H1 (cell line): ENCODE results near the gene KRT75. TPM values are rescaled to one million over a fixed set of nuclear protein-coding genes. Genes with fewer than 3 reads are reported as not detected.

ENCODE experiments used
- CTCF ChIA-PET: fragments of 300-600 bp; sonication (Branson Sonifier 250); formaldehyde crosslinking; loops from one replicate; lab custom pipeline; 2021; ENCODE audit not compliant: partially characterized antibody; lab: Charles Lee
- POLR2A ChIA-PET: fragments of 300-600 bp; sonication (Branson Sonifier 250); formaldehyde crosslinking; loops from one replicate; lab custom pipeline; 2021; ENCODE audit warnings: inconsistent platforms; ENCODE audit not compliant: partially characterized antibody; lab: Charles Lee
- DNase-seq, 2 experiments: peaks; one replicate each; pipeline versions ENCODE4 v3.0.0 to v3.0.0-alpha.2; 2010 to 2022; ENCODE audit warnings: low spot score in 2 of 2, low read depth in 1 of 2, mixed read lengths in 1 of 2
- FAIRE-seq: peaks from 2 replicates; lab custom pipeline; 2011; peaks lifted over from hg19 to GRCh38; lab: Jason Lieb, UNC
- H2AFZ ChIP-seq: 2 replicates; pipeline ENCODE4 v1.8.1; 2012; ENCODE audit warnings: low read length, inconsistent platforms
- H2AK5ac ChIP-seq: 2 replicates; pipeline ENCODE4 v1.6.1; 2013; ENCODE audit warnings: low read depth, low read length
- H2BK120ac ChIP-seq: replicated peaks from 2 replicates; pipeline ENCODE3; 2013; ENCODE audit warnings: low read depth, low read length, inconsistent platforms
- H2BK12ac ChIP-seq: 2 replicates; pipeline ENCODE4 v1.6.1; 2013; ENCODE audit warnings: low read depth, low read length
- H2BK15ac ChIP-seq: 2 replicates; pipeline ENCODE4 v1.6.1; 2013; ENCODE audit warnings: low read length
- H2BK20ac ChIP-seq: 2 replicates; pipeline ENCODE4 v1.6.1; 2013; ENCODE audit warnings: low read length
- H2BK5ac ChIP-seq: 2 replicates; pipeline ENCODE4 v1.6.1; 2013; ENCODE audit warnings: low read depth, low read length
- H3K14ac ChIP-seq: 2 replicates; pipeline ENCODE4 v1.6.1; 2013; ENCODE audit warnings: inconsistent platforms; ENCODE audit not compliant: insufficient read length
- H3K18ac ChIP-seq: 2 replicates; pipeline ENCODE4 v1.6.1; 2013; ENCODE audit warnings: low read length; ENCODE audit errors: extremely low read depth
- H3K23ac ChIP-seq: 2 replicates; pipeline ENCODE4 v1.6.1; 2013; ENCODE audit warnings: inconsistent platforms; ENCODE audit not compliant: insufficient read length
- H3K23me2 ChIP-seq: 2 replicates; pipeline ENCODE4 v1.6.1; 2013; ENCODE audit warnings: low read depth, low read length
- H3K27ac ChIP-seq: 2 replicates; pipeline ENCODE4 v1.6.1; 2011; ENCODE audit warnings: low read depth, low read length, inconsistent platforms
- H3K27me3 ChIP-seq, 4 experiments: replicated peaks in 1 of 4; 1 replicate in 1 of 4; 2 replicates in 3 of 4; pipeline versions ENCODE4 v1.6.1 to v1.8.1; 2011 to 2013; ENCODE audit warnings: low read length in 3 of 4, mild to moderate bottlenecking in 3 of 4, inconsistent platforms in 2 of 4, mixed read lengths in 2 of 4, moderate library complexity in 1 of 4; ENCODE audit not compliant: control insufficient read depth in 3 of 4, insufficient read depth in 3 of 4; ENCODE audit errors: extremely low read depth in 1 of 4
- H3K36me3 ChIP-seq, 4 experiments: 2 replicates each; pipeline versions ENCODE4 v1.6.1 to v1.8.1; 2011 to 2013; ENCODE audit warnings: mild to moderate bottlenecking in 4 of 4, low read length in 3 of 4, moderate library complexity in 2 of 4, control low read depth in 1 of 4, inconsistent platforms in 1 of 4; ENCODE audit not compliant: insufficient read depth in 4 of 4, control insufficient read depth in 2 of 4
- H3K4ac ChIP-seq: replicated peaks from 2 replicates; pipeline ENCODE3; 2013; ENCODE audit warnings: low read length, low read depth, mixed read lengths, inconsistent platforms; ENCODE audit not compliant: insufficient read length
- H3K4me1 ChIP-seq, 4 experiments: replicated peaks in 1 of 4; 1 replicate in 1 of 4; 2 replicates in 3 of 4; pipeline versions ENCODE4 v1.6.1 to v1.8.1; 2011 to 2013; ENCODE audit warnings: low read length in 3 of 4, inconsistent platforms in 2 of 4, mixed read lengths in 1 of 4; ENCODE audit not compliant: insufficient read depth in 4 of 4, control insufficient read depth in 3 of 4
- H3K4me2 ChIP-seq, 2 experiments: 2 replicates each; pipeline versions ENCODE4 v1.6.1 to v1.8.1; 2011 to 2013; ENCODE audit warnings: low read depth in 2 of 2, low read length in 2 of 2, control low read depth in 1 of 2, inconsistent platforms in 1 of 2, mild to moderate bottlenecking in 1 of 2; ENCODE audit not compliant: insufficient read depth in 1 of 2
- H3K4me3 ChIP-seq, 4 experiments: fragments of 200-600, 300-600 bp in 1 of 4; sonication (generic), shearing (Covaris generic), sonication (Bioruptor Twin) in 1 of 4; 2 replicates each; pipeline versions ENCODE4 v1.5.1 to v1.8.1; 2011 to 2016; ENCODE audit warnings: low read length in 4 of 4, low read depth in 3 of 4, control low read depth in 2 of 4, inconsistent platforms in 2 of 4, mild to moderate bottlenecking in 2 of 4, mixed read lengths in 1 of 4, moderate library complexity in 1 of 4; ENCODE audit not compliant: insufficient read depth in 2 of 4; ENCODE audit errors: extremely low read depth in 1 of 4
- H3K56ac ChIP-seq: replicated peaks from 2 replicates; pipeline ENCODE3; 2013; ENCODE audit warnings: low read depth, mild to moderate bottlenecking, mixed read lengths, low read length, inconsistent platforms; ENCODE audit not compliant: insufficient read length
- H3K79me1 ChIP-seq: 2 replicates; pipeline ENCODE4 v1.6.1; 2013; ENCODE audit warnings: low read depth, low read length, control low read depth
- H3K79me2 ChIP-seq, 2 experiments: 2 replicates each; pipeline versions ENCODE4 v1.6.1 to v1.8.1; 2012 to 2013; ENCODE audit warnings: low read length in 2 of 2, mild to moderate bottlenecking in 2 of 2, inconsistent platforms in 1 of 2; ENCODE audit not compliant: insufficient read depth in 2 of 2, control insufficient read depth in 1 of 2
- H3K9ac ChIP-seq, 4 experiments: replicated peaks in 1 of 4; 1 replicate in 1 of 4; 2 replicates in 3 of 4; pipeline versions ENCODE4 v1.6.1 to v1.8.1; 2011 to 2013; ENCODE audit warnings: low read depth in 3 of 4, low read length in 3 of 4, control low read depth in 2 of 4, mild to moderate bottlenecking in 2 of 4, moderate library complexity in 2 of 4, inconsistent platforms in 1 of 4; ENCODE audit errors: extremely low read depth in 1 of 4
- H3K9me3 ChIP-seq, 2 experiments: 2 replicates each; pipeline versions ENCODE4 v1.6.1 to v1.8.1; 2012 to 2013; ENCODE audit warnings: mild to moderate bottlenecking in 2 of 2, moderate library complexity in 2 of 2, control low read depth in 1 of 2, inconsistent platforms in 1 of 2, low read depth in 1 of 2, low read length in 1 of 2, mixed read lengths in 1 of 2; ENCODE audit not compliant: insufficient read depth in 2 of 2
- H4K20me1 ChIP-seq, 2 experiments: replicated peaks in 1 of 2; 2 replicates each; pipeline versions ENCODE3 to v1.8.1; 2011 to 2013; ENCODE audit warnings: inconsistent platforms in 2 of 2, low read length in 2 of 2, mild to moderate bottlenecking in 1 of 2; ENCODE audit not compliant: insufficient read depth in 2 of 2, control insufficient read depth in 1 of 2
- H4K5ac ChIP-seq: 2 replicates; pipeline ENCODE4 v1.6.1; 2013; ENCODE audit warnings: low read length, low read depth, mixed read lengths, inconsistent platforms; ENCODE audit not compliant: insufficient read length
- H4K8ac ChIP-seq: 2 replicates; pipeline ENCODE4 v1.8.0; 2013; ENCODE audit warnings: mild to moderate bottlenecking, moderate library complexity, low read length, inconsistent platforms; ENCODE audit not compliant: insufficient read depth; ENCODE audit errors: extremely low read depth
- H4K91ac ChIP-seq: replicated peaks from 2 replicates; pipeline ENCODE3; 2013; ENCODE audit warnings: low read length, mixed read lengths, inconsistent platforms; ENCODE audit not compliant: insufficient read length
- ASH2L ChIP-seq: fragments of 200-600, 300-600 bp; sonication (generic); IDR thresholded peaks from one replicate; pipeline ENCODE4 v1.7.1; 2017; ENCODE audit warnings: low read length
- POLR2A ChIP-seq, 2 experiments: IDR thresholded peaks; 1 replicate in 1 of 2; 2 replicates in 1 of 2; pipeline ENCODE4 v1.6.1; 2011; ENCODE audit warnings: low read depth in 2 of 2, low read length in 2 of 2, mild to moderate bottlenecking in 2 of 2; ENCODE audit errors: control extremely low read depth in 1 of 2
- RAD21 ChIP-seq, 2 experiments: IDR thresholded peaks in 1 of 2; conservative IDR thresholded peaks in 1 of 2; 2 replicates each; pipeline ENCODE4 v1.6.1; 2011; ENCODE audit warnings: low read depth in 2 of 2, low read length in 2 of 2, improper control_type of control experiment in 1 of 2, inconsistent platforms in 1 of 2, mild to moderate bottlenecking in 1 of 2, moderate library complexity in 1 of 2
- SUZ12 ChIP-seq: fragments of 200-600 bp; sonication (generic); IDR thresholded peaks from 2 replicates; pipeline ENCODE4 v1.6.1; 2012; ENCODE audit warnings: mild to moderate bottlenecking, inconsistent platforms, low read length, moderate library complexity, mixed read lengths
- ZNF274 ChIP-seq: IDR thresholded peaks from 2 replicates; pipeline ENCODE4 v1.7.0; 2012; ENCODE audit warnings: low read length, borderline replicate concordance; ENCODE audit errors: extremely low read depth
- WGBS, 2 experiments: shearing (Covaris generic) in 1 of 2; methylation state at CpG; one replicate each; pipeline versions ENCODE4 v1.1.6 to v1.1.7; 2013 to 2015; ENCODE audit warnings: low lambda C conversion rate in 2 of 2, mixed read lengths in 2 of 2, inconsistent platforms in 1 of 2, low coverage in 1 of 2, missing lambda C conversion rate in 1 of 2; ENCODE audit not compliant: insufficient replicate concordance in 2 of 2, insufficient coverage in 1 of 2, insufficient read length in 1 of 2; ENCODE audit errors: extremely low coverage in 1 of 2, missing lambda C conversion rate in 1 of 2; 5-methylcytosine and 5-hydroxymethylcytosine counted together
- polyA plus RNA-seq, 7 experiments: library from polyadenylated mRNA; depleted of rRNA in 3 of 7; stranded (reverse) in 5 of 7; unstranded in 2 of 7; fragments of >200 nt in 5 of 7; fragments of 200-250 nt in 2 of 7; gene quantifications; 1 replicate in 5 of 7; 2 replicates in 1 of 7; 4 replicates in 1 of 7; pipeline versions ENCODE4 v1.2.1 to v1.2.3, GENCODE V29; 2011 to 2013; ENCODE audit warnings: missing spikeins in 2 of 7, mixed read lengths in 2 of 7
- total RNA-seq: library from RNA; stranded (reverse); fragmentation: NEBNext Ultra II Directional; extraction: Animal tissue kit (Norgen Biotek cat#: 25700); gene quantifications from 2 replicates; pipeline ENCODE4 v1.2.1, GENCODE V29; 2021

KRT75 gene
- total and polyA plus RNA-seq, 2 of the 8 experiments (the other 6 are each of a cell fraction or from before 2014, with no cell fraction given) = not detected

DNA sequence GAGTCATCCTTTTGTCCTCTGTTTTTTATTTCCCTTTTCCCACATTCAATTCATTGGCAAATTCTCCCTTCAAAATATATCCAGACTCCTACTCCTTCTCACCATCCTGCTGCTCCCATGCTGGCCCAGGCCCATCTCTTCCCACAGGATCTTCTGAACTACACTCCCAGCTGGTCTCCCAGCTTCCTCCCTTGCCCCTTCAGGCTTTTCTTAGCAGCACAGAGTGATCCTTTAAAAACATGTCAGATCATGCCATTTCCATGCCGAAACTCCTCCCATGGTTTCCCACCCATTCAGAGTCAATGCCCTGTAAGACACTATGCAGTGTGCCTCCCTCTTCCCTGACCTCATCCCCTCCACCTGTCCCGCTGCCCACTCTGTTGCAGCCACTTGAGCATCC, 46.3 kb downstream of the KRT75 start:
- H4K91ac ChIP-seq = no peak overlapping the region
- H2BK20ac ChIP-seq = no peak overlapping the region
- H3K9me3 ChIP-seq = no peaks in the 10 kb centered on the region
- POLR2A ChIA-PET = no interaction called here
- FAIRE-seq = no peak
- H2BK120ac ChIP-seq = no peak overlapping the region
- H3K4me3 ChIP-seq = no peak overlapping the region
- H3K79me2 ChIP-seq = no peaks in the 10 kb centered on the region
- no peak overlapping the region for H2BK12ac ChIP-seq
- H3K27ac ChIP-seq = no peak overlapping the region
- no peak for TF ChIP-seq POLR2A (IDR thresholded peaks at IDR 0.05; ENCODE audit: control extremely low read depth in 1 of 2, low read depth in 2 of 2, low read length in 2 of 2)
- no peak for TF ChIP-seq SUZ12
- TF ChIP-seq ZNF274 = no peak
- no peak for TF ChIP-seq ASH2L
- no peak for TF ChIP-seq RAD21 (IDR thresholded peaks at IDR 0.05 in 1 of 2, conservative IDR thresholded peaks at IDR 0.05 in 1 of 2; ENCODE audit: low read depth in 2 of 2, low read length in 2 of 2)
- TF ChIP-seq, all 59 proteins: peak for 0
- peaks cover 0 to 7% (median 1%) of the 10 kb centered on the region in 4 experiments; a peak in 2 of 7 replicates for H3K4me1 ChIP-seq
- WGBS, 2 experiments = 96% methylated on average over 2 of the region's 2 CpGs; no CpG with 5 or more reads in 1 of the 2 experiments
- H3K27me3 ChIP-seq = no peaks in the 10 kb centered on the region
- no peak overlapping the region for H3K18ac ChIP-seq
- H3K4ac ChIP-seq = no peak overlapping the region
- no peak overlapping the region; the same call in 1 of the 2 replicates for H4K8ac ChIP-seq
- H3K79me1 ChIP-seq = no peaks in the 10 kb centered on the region; the same call in 1 of the 2 replicates
- H2AFZ ChIP-seq = no peak overlapping the region
- H3K9ac ChIP-seq = no peak overlapping the region
- H3K36me3 ChIP-seq = no peaks in the 10 kb centered on the region
- no peak overlapping the region for H3K23ac ChIP-seq
- H3K14ac ChIP-seq = no peak overlapping the region
- no peak overlapping the region for H2BK5ac ChIP-seq
- CTCF ChIA-PET = interaction anchor here (0.6 to 11.3 kb wide), 15 partner anchors 8 to 492 kb away, joined by 3 to 105 read pairs (median 4); partner anchors contain the start of gene KRT85
- no peak overlapping the region for H4K5ac ChIP-seq
- H3K23me2 ChIP-seq = no peaks in the 10 kb centered on the region
- no peak overlapping the region for H2AK5ac ChIP-seq
- no peaks in the 10 kb centered on the region for H4K20me1 ChIP-seq
- no peak for DNase-seq
- no peak overlapping the region for H3K4me2 ChIP-seq
- H3K56ac ChIP-seq = no peak overlapping the region
- H2BK15ac ChIP-seq = no peak overlapping the region
